PC-3 (cell line): ENCODE measurements around the gene PRKCSH. TPM values are rescaled to one million over a fixed set of nuclear protein-coding genes. Genes with fewer than 3 reads are reported as not detected.
"Not testable (repeated sequence)": the region's sequence is repeated elsewhere in the genome, so short reads cannot be mapped to it uniquely, and the experiment has no call there.

Experiments used
- ATAC-seq: fragments of 200-7000 bp; cut with Tn5 transposase; 2 replicates; pipeline ENCODE4 v1.9.1; 2020; ENCODE audit warnings: mild to moderate bottlenecking, moderate library complexity
- BruUV-seq: library from RNA; stranded (reverse); fragments of 400-500 nt; replicated peaks from 2 replicates; lab custom pipeline; 2021; lab: Mats Ljungman, UMichigan
- CTCF ChIA-PET: fragments of 300-600 bp; sonication (Branson Sonifier 250); formaldehyde crosslinking; loops from one replicate; lab custom pipeline; 2022; ENCODE audit warnings: antibody characterized with exemption; lab: Charles Lee
- POLR2A ChIA-PET: fragments of 300-600 bp; sonication (Branson Sonifier 250); formaldehyde crosslinking; loops from one replicate; lab custom pipeline; 2022; ENCODE audit warnings: antibody characterized with exemption; ENCODE audit not compliant: unreplicated experiment; lab: Charles Lee
- DNase-seq: peaks from one replicate; pipeline ENCODE4 v3.0.0-alpha.2; 2015
- H2AFZ ChIP-seq: fragments of 300-600 bp; sonication (generic); 2 replicates; pipeline ENCODE4 v1.6.0; 2016; ENCODE audit warnings: antibody characterized with exemption, low read length
- H3F3A ChIP-seq: fragments of 300-600 bp; sonication (generic); one replicate; pipeline ENCODE4 v1.6.0; 2017; ENCODE audit warnings: antibody characterized with exemption, low read length, control low read depth, mild to moderate bottlenecking; ENCODE audit not compliant: unreplicated experiment
- H3K27ac ChIP-seq: fragments of 300-600 bp; sonication (generic); 2 replicates; pipeline ENCODE4 v1.5.1; 2016; ENCODE audit warnings: mild to moderate bottlenecking, low read length
- H3K27me3 ChIP-seq: fragments of 300-600 bp; sonication (generic); 2 replicates; pipeline ENCODE4 v1.6.1; 2016; ENCODE audit warnings: low read length, mixed read lengths
- H3K36me3 ChIP-seq: fragments of 300-600 bp; sonication (generic); 2 replicates; pipeline ENCODE4 v1.6.1; 2016; ENCODE audit warnings: low read depth, mixed run types, low read length, mixed read lengths
- H3K4me1 ChIP-seq: fragments of 300-600 bp; sonication (generic); 2 replicates; pipeline ENCODE4 v1.5.1; 2016; ENCODE audit warnings: low read length; ENCODE audit not compliant: insufficient read depth
- H3K4me2 ChIP-seq: fragments of 300-600 bp; sonication (generic); 2 replicates; pipeline ENCODE4 v1.6.0; 2016; ENCODE audit warnings: low read length
- H3K4me3 ChIP-seq: fragments of 300-600 bp; sonication (generic); 2 replicates; pipeline ENCODE4 v1.5.1; 2016; ENCODE audit warnings: mild to moderate bottlenecking, low read length, mixed read lengths
- H3K79me2 ChIP-seq: fragments of 300-600 bp; sonication (generic); 2 replicates; pipeline ENCODE4 v1.6.1; 2017; ENCODE audit warnings: low read length, mixed read lengths
- H3K9ac ChIP-seq: fragments of 300-600 bp; sonication (generic); 2 replicates; pipeline ENCODE4 v1.6.0; 2016; ENCODE audit warnings: mild to moderate bottlenecking, low read length
- H3K9me2 ChIP-seq: fragments of 300-600 bp; sonication (generic); replicated peaks from 2 replicates; pipeline ENCODE4 v1.6.1; 2016; ENCODE audit warnings: mixed run types, low read length, mixed read lengths
- H3K9me3 ChIP-seq: fragments of 300-600 bp; sonication (generic); 2 replicates; pipeline ENCODE4 v1.6.1; 2016; ENCODE audit warnings: low read length, mixed read lengths
- H4K20me1 ChIP-seq: fragments of 300-600 bp; sonication (generic); 2 replicates; pipeline ENCODE4 v1.6.1; 2016; ENCODE audit warnings: low read length, mixed read lengths
- CTCF ChIP-seq: fragments of 300-600 bp; sonication (generic); conservative IDR thresholded peaks from 2 replicates; pipeline ENCODE4 v1.5.1; 2017; ENCODE audit warnings: antibody characterized with exemption, low read depth, mild to moderate bottlenecking, low read length
- EZH2 ChIP-seq: fragments of 300-600 bp; sonication (generic); IDR thresholded peaks from one replicate; pipeline ENCODE4 v1.6.1; 2017; ENCODE audit warnings: antibody characterized with exemption, mild to moderate bottlenecking, low read length; ENCODE audit not compliant: unreplicated experiment
- EZH2phosphoT487 ChIP-seq: fragments of 300-600 bp; sonication (generic); IDR thresholded peaks from 2 replicates; pipeline ENCODE4 v1.6.1; 2018; ENCODE audit warnings: mild to moderate bottlenecking, antibody characterized with exemption, low read length, borderline replicate concordance
- intact Hi-C: fragments of 100-400 bp; cut with micrococcal nuclease; formaldehyde crosslinking; loops from 2 replicates; pipeline ENCODE4 v1.9.0; 2023
- total RNA-seq: library from RNA; depleted of rRNA; stranded (reverse); fragments of >200 nt; gene quantifications from 2 replicates; pipeline ENCODE4 v1.2.3, GENCODE V29; 2014

Gene PRKCSH
- total RNA-seq, 1 experiment from 2014 or later = 222 TPM

- DNase-seq = no peak
- no peak for TF ChIP-seq CTCF
- TF ChIP-seq EZH2 = no peak
- TF ChIP-seq EZH2phosphoT487 = no peak
- no peak for ATAC-seq
- POLR2A ChIA-PET = no interaction called here
- no peak overlapping the region for H3K4me3 ChIP-seq
- no peaks in the 10 kb centered on the region for H3K79me2 ChIP-seq
- H3K9me3 ChIP-seq = no peaks in the 10 kb centered on the region
- CTCF ChIA-PET = no interaction called here
- no peaks in the 10 kb centered on the region for H3K9me2 ChIP-seq
- no peaks in the 10 kb centered on the region for H3K36me3 ChIP-seq
- H3K4me1 ChIP-seq = no peaks in the 10 kb centered on the region
- no TSS peak for BruUV-seq
- H3K4me2 ChIP-seq = no peak overlapping the region
- H3K27me3 ChIP-seq = no peaks in the 10 kb centered on the region
- H3F3A ChIP-seq = no peaks in the 10 kb centered on the region
- no peak overlapping the region for H3K9ac ChIP-seq
- H3K27ac ChIP-seq = no peak overlapping the region
- no peaks in the 10 kb centered on the region for H4K20me1 ChIP-seq
- no peak overlapping the region for H2AFZ ChIP-seq
- intact Hi-C loops = no loop called here
Measured at GRCh38 chr19:11464333-11465265, 29.2 kb downstream of the PRKCSH start.

DNA sequence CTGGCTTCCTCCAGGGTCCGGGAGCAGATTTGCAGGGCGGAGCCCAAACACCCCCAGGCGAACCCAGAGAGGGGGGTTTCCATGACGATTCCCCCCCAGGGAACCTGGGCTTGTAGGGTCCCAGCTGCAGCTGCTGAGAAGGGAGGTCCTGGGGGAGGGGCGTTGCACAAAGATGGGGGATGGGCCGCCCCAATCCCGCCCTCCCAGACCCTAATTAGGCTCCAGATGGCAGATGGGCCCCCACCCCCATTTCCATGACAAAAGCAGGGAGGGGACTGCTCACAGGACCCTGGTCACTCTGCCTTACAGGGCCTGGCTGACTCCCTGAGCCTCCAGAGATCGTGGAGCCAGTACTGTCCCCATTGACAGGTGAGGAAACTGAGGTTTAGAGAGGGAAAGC, 30.2 kb downstream of the PRKCSH start:
- no peaks in the 10 kb centered on the region for H3K36me3 ChIP-seq
- H3K79me2 ChIP-seq = no peaks in the 10 kb centered on the region
- no peak overlapping the region for H3K4me3 ChIP-seq
- no peaks in the 10 kb centered on the region for H4K20me1 ChIP-seq
- H2AFZ ChIP-seq = no peak overlapping the region
- no peaks in the 10 kb centered on the region for H3K4me1 ChIP-seq
- no TSS peak for BruUV-seq
- no peak overlapping the region for H3K9ac ChIP-seq
- DNase-seq (no peak), ATAC-seq (no peak)
- H3K4me2 ChIP-seq = no peak overlapping the region
- intact Hi-C loops = no loop called here
- no peaks in the 10 kb centered on the region for H3K9me2 ChIP-seq
- TF ChIP-seq EZH2 = no peak
- TF ChIP-seq CTCF = no peak
- no peak for TF ChIP-seq EZH2phosphoT487
- no peaks in the 10 kb centered on the region for H3K9me3 ChIP-seq
- H3K27me3 ChIP-seq = no peaks in the 10 kb centered on the region
- H3F3A ChIP-seq = no peaks in the 10 kb centered on the region
- CTCF ChIA-PET = no interaction called here
- POLR2A ChIA-PET = no interaction called here
- no peak overlapping the region for H3K27ac ChIP-seq

DNA sequence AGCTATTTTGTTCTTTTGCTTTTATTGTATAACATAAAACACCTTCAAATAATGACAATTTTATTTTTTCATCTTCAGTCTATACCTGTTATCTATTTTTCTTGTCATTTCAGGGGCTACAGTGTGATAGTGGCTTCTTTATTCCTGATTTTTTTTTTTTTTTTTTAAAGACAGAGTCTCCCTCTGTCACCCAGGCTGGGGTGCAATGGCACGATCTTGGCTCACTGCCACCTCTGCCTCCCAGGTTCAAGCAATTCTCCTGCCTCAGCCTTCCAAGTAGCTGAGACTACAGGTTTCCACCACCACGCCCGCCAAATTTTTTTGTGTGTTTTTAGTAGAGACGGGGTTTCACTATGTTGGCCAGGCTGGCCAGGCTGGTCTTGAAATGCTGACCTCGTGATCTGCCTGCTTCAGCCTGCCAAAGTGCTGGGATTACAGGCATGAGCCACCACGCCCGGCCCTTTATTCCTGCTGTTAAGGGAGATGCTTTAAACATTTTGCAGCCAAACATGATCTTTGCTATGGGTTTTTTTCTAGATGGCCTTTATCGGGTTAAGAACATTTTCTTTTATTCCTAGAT, 32.9 kb downstream of the PRKCSH start:
- H3K9me3 ChIP-seq, H3K4me1 ChIP-seq, H4K20me1 ChIP-seq, intact Hi-C loops, H3K27ac ChIP-seq, H3K4me3 ChIP-seq, H3K27me3 ChIP-seq, H2AFZ ChIP-seq, H3F3A ChIP-seq, H3K79me2 ChIP-seq, H3K4me2 ChIP-seq, ATAC-seq, H3K9me2 ChIP-seq, DNase-seq, H3K9ac ChIP-seq, CTCF ChIA-PET, H3K36me3 ChIP-seq, BruUV-seq: not testable (repeated sequence)
- POLR2A ChIA-PET = interaction anchor here (0.7 kb wide), 1 partner anchor 9 kb away, joined by 6 read pairs; no protein-coding TSS in a partner anchor
